DMS114 treated with DMSO at 0.1 percent for 48 hours (cell line): ENCODE data around the gene DUSP28.
A peak's percentile ranks its signal among the peaks of the same experiment; 100 is the strongest.
"Not testable (repeated sequence)": the region's sequence is repeated elsewhere in the genome, so short reads cannot be mapped to it uniquely, and the experiment has no call there.

Experiments used
- DNase-seq: peaks from one replicate; lab custom pipeline; 2025; ENCODE audit not compliant: unreplicated experiment; lab: John Stamatoyannopoulos, UW

Gene DUSP28

GRCh38 chr2:240527153-240527750 lies 32.9 kb upstream of the DUSP28 start:
- DNase-seq: no peak

- no peak for DNase-seq
Measured at GRCh38 chr2:240528406-240529040, 31.6 kb upstream of the DUSP28 start.

GRCh38 chr2:240529344-240529999 lies 30.7 kb upstream of the DUSP28 start:
- DNase-seq: no peak

DNA sequence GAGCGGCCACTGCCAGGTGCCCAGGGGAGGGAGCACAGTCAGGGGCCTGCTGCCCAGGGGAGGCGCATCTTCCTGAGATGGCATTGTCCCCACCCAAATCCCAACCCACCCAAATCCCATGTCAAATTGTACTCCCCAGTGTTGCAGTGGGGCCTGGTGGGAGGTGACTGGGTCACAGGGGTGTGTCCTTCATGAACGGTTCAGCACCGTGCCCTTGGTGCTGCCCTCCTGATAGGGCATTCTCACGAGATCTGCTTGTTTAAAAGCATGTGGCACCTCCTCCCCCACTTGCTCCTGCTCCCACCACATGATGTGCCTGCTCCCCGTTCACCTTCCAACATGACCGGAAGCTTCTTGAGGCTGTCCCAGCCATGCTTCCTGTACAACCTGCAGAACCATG lies 30.0 kb upstream of the DUSP28 start:
- DNase-seq: no peak

DNA sequence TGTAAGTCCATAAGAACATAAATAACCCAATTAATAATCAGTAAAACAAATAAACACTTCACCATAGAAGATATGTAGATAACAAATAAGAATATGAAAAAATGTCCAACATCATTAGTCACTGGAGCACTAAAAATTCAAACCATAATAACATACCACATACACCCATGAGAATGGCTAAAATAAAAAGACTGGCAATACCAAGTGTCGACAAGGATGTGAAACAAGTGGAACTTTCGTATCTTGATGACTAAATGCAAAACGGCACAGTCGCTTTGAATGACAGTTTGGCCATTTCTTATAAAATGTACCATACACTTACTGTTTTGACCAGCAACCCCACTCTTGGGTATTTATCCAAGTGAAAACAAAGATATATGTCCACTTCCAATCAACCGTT lies 29.1 kb upstream of the DUSP28 start:
- no peak for DNase-seq

DNA sequence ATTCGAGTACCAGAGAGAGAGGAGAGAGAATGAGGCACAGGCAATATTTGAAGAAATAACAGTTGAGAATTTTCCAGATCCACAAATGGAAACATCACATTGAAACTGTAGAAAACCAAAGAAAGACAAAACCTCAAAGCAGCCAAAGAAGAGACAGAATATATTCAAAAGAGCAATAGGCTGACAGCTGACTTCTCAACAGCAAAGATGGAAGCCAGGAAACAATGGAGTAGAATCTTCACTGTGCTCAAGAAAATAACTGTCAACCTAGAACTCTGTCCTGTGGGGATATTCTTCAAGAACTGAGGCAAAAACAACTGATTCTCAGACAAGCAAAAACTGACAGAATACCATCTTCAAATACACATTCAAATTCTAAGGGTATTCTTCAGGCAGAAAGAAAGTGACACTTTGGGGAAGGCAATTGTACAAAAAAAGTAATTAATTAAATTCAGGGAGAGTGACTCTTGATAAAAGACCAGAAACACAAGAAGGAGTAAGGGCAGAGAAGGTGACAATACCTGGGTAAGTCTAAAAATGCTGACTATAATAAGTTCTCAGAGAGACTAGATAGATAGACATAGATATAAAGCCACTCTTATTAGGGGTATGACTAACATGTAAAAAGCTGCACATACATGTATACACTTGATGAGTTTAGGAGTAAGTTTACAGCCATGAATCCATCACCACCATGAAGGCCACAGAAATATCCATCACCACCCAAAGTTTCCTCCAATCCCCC lies 28.0 kb upstream of the DUSP28 start:
- peak; percentile 4 for DNase-seq

GRCh38 chr2:240538031-240538780 lies 22.0 kb upstream of the DUSP28 start:
- DNase-seq: no peak

DNA sequence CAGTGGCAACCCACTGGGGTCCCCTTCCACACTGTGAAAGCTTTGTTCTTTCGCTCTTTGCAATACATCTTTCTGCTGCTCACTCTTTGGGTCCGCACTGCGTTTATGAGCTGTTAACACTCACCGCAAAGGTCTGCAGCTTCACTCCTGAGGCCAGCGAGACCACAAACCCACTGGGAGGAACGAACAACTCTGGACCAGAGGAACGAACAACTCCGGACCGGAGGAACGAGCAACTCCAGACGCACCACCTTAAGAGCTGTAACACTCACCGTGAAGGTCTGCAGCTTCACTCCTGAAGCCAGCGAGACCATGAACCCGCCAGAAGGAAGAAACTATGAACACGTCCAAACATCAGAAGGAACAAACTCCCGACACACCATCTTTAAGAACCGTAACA lies 21.1 kb upstream of the DUSP28 start:
- DNase-seq: not testable (repeated sequence)

- no peak for DNase-seq
Measured at GRCh38 chr2:240539906-240540305, 20.3 kb upstream of the DUSP28 start.

DNA sequence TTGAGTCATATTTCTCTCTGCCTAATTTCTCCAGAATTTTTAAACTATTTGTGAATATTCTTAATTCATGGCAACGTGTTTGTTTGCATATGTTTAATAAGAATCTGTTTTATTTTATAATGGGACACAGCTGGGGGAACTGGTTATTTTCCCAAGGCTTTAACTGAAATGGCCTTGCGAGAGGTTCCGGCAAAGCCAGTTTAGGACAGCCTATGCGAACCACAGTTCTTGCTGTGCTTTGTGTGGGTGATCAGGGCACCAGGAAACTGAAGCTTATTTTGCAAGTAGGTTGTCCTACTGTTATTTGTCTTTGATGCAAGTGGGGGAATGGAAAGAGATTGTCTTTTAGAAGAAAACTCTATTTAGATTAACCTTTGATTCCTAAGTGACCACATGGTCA lies 8.9 kb upstream of the DUSP28 start:
- DNase-seq: no peak

DNA sequence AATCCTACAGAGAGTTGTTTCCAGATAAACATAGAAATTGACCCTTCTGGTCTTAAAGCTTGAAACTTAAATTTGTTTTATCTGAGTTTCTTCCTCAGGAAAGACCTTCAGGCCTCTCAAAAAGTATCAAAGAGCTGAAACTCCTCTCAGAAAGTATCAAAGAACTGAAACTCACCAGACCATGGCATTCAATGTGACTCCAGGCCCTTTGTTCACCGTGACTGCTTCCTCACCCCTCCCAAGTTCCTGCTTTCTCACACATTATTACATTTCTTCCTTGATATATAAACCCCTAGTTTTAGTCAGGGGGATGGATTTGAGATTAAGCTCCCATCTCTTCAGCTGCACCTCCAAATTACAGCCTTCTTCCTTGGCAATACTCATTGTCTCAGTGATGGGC lies 8.3 kb upstream of the DUSP28 start:
- DNase-seq: no peak

DNA sequence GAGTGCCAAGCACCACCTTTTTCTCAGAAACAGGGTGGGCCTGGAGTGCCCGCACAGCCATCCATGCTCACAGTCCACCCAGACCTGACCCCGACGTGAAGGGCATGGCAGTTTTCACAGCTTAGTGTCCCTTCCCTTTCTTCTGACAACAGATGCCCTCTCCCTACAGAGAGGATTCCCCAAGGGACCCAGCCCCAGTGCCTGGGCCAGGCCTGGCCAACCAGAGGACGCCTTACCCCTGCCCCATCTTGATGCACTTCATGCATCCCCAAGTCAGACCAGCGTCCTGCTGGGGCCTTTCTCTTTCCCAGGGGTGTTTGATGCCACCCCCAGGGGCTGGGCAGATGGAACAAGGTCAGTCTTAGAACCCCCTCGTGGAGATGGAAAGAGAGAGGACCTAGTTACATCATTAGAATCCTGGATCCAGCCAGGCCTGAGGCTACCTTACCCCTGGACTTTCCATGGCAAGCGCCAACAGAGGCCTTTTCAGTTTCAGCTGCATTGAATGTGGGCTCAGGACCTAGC lies 6.1 kb upstream of the DUSP28 start:
- DNase-seq: no peak

GRCh38 chr2:240554767-240555493 lies 5.2 kb upstream of the DUSP28 start:
- DNase-seq: no peak

- no peak for DNase-seq
Measured at GRCh38 chr2:240555541-240556250, 4.5 kb upstream of the DUSP28 start.

- peak; percentile 10 for DNase-seq
Measured at GRCh38 chr2:240556553-240557100, 3.5 kb upstream of the DUSP28 start.

DNA sequence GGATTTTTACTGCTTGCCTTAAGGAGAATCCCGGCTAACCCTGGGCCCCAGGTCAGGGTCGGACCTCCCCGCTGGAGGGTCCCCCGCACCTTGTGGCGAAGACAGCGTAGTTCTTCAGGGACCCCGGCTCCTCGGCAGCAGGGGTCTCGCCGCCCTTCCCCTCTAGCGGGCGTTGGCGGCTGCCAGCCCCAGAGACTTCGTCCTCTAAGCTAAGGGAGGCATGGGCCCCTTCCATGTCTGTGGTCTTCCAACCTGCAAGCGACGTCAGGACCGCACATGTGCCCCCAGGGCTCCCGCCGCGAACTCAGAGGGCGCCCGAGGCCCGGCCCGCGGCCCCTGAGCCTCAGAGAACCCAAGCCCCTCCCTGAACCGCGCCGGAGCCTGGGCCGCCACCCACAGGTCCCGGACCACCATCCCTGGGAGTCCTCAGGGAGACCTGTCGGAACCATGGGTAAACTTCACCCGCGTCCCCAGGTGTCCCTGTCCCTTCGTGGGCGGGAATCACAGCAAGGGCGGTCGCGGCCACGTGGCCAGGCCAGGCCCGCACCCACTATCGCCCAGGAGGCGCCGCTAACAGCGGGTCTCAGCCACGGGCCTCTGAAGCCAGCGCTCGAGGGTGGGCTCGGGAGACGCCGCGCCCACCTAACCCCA lies 2.9 kb upstream of the DUSP28 start:
- no peak for DNase-seq

- peak; percentile 32 for DNase-seq
Measured at GRCh38 chr2:240557808-240558207, 2.3 kb upstream of the DUSP28 start, which contains the start of gene ANKMY1. ANKMY1 (minus strand) TSS chr2:240557988; CDS start chr2:240557335, 653 bp downstream.

DNA sequence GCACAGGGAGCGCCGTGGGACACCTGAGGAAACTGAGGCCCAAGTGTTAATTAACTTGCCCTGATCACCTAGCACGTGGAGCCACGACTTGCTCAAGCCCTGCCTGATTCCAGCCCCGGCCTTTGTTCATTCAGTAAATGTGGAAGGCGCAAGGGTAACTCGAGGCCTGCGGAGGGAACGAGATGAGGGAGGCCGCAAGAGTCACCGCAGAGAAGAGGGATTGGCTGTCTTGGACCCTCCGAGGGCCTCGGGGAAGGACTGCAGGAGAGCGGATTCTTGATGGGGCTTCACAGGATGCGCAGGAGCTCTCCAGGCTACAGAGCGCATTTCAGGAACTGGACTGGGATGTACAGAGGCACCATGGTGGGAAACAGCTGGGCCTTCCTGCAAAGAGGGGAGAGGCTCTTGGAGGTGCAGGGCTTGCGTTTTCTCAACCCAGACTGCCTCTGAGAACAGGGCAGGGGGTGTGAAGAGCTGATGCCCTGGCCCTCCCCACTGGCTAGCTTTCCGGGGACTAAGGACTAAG lies 1.9 kb upstream of the DUSP28 start:
- DNase-seq: no peak
